VCaP (cell line): ENCODE measurements around the gene RPLP2.

Source experiments
- H3K27ac ChIP-seq: fragments of 450-650 bp; 2 replicates; pipeline ENCODE4 v1.5.1; 2017
- TF ChIP-seq, protein P1 (sequence below): fragments of 450-650 bp; conservative IDR thresholded peaks from 2 replicates; pipeline ENCODE4 v1.5.1; 2017; ENCODE audit warnings: mild to moderate bottlenecking, moderate library complexity

Gene RPLP2

DNA sequence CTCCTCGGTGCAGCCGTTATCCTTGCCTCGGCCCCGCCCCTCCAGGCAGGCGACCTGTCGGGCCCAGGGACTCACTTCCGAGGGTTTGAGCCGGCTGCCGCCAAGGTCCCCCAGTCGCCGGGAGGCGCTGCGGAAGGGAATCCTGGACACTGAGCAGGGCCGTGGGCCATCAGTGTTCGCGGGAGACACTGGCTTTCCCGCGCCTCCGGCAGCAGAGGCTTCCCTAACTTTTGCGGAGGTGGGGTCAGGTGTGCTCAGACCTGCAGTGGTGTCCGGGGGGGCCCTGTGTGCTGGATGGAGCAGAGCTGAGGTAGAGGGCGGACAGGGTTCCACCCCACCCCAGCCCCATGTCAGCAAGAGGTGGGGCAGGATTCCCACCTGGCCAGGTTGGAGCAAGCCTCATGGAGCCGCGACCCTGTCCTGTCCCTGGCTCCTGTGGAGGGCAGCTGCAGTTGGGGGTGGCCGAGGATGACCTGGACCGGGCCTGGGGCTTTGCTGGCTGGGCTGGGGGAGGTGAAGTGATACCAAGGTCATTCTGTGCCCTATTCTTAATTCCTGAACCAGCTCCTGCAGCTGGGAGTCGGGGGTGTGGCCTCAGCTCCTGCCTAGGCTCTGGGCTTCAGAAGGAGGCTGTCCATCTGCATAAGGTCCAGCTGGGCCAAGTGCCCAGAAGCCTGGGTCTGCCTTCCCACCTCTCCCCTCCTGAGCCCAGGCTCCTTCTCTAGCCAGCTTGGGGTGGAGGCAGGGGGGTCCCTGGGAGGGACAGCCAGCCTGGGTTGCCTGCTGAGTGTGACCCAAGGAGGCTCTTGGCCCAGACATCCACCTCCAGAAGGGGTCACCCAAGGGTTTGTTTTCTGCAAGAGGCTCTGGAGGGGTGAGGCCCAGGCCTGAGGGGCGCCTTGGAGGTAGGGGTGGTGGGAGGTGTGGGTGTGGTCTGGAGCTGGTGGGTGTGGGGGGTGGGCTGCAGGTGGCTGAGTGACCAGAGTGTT lies 41.3 kb downstream of the RPLP2 start:
- TF ChIP-seq, protein P1, sequence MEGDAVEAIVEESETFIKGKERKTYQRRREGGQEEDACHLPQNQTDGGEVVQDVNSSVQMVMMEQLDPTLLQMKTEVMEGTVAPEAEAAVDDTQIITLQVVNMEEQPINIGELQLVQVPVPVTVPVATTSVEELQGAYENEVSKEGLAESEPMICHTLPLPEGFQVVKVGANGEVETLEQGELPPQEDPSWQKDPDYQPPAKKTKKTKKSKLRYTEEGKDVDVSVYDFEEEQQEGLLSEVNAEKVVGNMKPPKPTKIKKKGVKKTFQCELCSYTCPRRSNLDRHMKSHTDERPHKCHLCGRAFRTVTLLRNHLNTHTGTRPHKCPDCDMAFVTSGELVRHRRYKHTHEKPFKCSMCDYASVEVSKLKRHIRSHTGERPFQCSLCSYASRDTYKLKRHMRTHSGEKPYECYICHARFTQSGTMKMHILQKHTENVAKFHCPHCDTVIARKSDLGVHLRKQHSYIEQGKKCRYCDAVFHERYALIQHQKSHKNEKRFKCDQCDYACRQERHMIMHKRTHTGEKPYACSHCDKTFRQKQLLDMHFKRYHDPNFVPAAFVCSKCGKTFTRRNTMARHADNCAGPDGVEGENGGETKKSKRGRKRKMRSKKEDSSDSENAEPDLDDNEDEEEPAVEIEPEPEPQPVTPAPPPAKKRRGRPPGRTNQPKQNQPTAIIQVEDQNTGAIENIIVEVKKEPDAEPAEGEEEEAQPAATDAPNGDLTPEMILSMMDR, result 0 out of 2 replicates have a peak, but pooled peaks have one; percentile 7
- peak overlapping the region; percentile 68; the same call in 1 of the 2 replicates for H3K27ac ChIP-seq

DNA sequence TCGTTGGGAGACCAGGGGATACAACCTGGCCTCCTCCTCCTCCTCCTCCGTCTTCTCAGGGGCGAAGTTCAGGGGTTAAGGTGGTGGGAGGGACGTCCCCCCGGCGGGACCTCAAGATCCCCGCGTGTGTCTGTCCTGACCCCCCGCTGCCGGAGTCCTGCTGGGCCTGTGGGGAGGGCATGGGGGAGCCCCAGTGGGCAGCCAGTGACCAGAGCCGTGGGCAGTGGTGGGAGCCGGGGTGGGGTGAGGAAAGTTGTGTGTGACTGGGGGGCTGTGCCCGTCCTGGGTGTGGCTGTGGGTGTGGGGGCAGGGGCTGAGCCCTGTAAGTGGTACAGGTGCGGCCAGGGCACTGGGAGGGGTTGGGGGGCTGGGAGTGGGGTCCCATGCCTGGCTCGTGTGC lies 43.0 kb downstream of the RPLP2 start:
- TF ChIP-seq, protein P1, result no peak
- H3K27ac ChIP-seq, result no peak overlapping the region

DNA sequence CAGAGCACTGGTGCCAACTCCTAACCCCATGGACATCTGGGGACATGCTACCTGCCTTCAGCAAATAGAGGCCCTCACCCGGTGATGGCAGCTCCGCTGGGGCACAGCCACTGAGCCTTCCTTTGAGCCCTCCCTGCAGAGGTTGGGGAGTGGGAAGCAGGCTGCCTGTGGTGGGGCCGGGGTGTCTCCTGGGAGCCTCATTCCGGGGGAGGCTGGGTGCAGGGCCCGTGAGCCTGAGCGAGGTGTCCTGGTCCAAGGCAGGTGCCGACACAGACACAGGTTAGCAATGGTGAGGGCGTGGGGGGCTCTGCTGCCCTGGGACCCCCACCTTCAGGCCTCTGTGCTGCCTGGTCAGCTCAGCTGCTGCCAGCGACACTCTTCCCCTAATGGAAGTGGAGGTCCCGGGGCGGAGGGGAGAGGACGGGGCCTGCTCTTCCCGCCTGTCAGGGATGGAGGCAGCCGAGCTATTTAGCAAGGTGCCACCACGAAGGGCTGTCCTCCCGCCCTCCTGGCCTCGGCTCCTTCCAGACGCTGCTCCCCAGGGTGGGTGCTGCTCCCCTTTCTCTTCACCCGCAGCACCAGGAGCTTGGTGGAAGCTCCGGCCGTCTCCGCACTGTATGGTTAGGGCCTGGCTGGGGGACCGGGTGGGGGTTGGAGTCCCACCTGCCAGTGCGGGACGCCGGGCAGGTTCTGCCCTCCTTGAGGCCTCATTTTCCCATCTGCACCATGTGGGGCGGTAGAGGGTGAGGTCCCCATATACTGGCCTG lies 44.1 kb downstream of the RPLP2 start:
- TF ChIP-seq, protein P1, result no peak

DNA sequence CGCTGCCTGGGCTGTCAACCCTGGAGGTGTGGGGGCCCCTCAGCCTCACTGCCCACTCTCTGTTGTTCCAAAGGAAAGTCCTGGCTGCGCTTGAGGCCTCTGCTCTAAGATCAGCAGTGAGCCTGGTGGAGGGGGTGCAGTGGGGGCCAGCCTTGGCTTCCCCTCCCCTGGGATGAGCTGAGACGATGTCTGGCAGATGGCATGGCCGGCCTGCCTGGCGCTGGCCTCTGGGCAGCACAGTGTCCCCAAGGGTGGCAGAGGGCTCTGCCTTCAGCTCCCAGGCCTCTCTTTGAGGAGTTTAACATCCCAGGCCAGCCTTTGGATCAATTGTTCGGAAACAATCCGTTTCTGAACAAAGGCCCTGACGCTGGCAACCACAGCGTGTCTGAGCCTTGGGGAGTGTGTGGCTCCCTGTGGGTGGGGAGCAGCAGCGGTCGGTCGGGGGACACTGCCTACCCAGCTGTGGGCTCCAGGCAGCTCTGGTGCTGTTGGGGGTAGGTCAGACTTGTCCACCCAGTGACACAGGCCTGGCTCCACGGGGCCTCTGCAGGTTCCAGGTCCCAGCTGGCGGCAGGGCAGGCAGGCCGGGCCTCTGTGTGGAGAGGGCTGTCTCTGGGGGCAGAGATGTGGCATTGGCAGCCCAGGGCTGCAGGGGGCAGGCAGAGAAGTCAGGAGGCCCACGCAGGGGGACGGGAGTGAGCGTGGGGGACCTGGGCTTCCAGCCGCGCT lies 45.0 kb downstream of the RPLP2 start:
- TF ChIP-seq, protein P1, result no peak
- H3K27ac ChIP-seq, result no peak overlapping the region

More for the DNA sequence above, 44.1 kb downstream of the RPLP2 start:
- no peak overlapping the region for H3K27ac ChIP-seq

DNA sequence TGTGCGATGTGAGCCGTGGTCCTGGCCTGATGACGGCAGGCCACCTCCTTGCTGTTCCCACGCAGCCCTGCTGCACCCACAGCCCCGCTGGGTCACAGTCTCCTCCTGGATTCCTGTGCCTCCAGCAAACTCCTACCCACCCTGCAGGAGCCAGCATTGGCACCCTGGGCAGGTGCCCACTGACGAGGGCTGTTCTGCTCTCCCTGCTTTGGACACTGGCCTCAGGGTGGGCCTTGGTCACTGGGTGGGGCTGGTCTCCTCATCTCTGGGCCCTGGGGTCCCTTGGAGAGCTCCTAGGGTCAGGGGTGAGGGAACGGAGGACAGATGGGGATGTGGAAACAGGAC lies 45.5 kb downstream of the RPLP2 start:
- TF ChIP-seq, protein P1, result no peak
- H3K27ac ChIP-seq, result no peak overlapping the region

DNA sequence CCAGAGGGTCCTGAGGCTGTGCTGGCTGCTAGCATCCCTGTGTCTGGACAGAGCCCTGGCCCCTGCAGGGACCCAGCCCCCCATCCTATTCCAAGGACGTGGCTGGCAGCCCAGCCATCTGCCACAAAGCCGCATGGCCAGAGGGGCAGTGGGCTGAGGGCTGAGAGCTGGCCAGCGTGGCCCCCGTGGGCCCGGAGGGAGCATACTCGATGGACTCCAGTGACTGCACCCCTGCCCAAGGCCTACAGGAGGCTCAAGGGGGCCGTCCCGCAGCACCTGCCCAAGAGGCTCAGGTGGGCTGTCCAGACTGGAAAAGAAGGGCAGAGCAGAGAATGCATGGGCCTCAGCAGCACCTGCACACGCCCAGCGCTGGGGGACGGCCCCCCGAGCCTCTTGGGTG lies 46.0 kb downstream of the RPLP2 start:
- TF ChIP-seq, protein P1, result no peak
- no peak overlapping the region for H3K27ac ChIP-seq
